HTERT RPE-1 (cell line): Measurements from ENCODE around the gene TEX14.
"Not testable (repeated sequence)": the region's sequence is repeated elsewhere in the genome, so short reads cannot be mapped to it uniquely, and the experiment has no call there.

Experiments used
- in situ Hi-C: fragments of 300-500 bp; cut with MboI; formaldehyde crosslinking; loops from 4 replicates; pipeline ENCODE4 v1.14.3; 2020; ENCODE audit warnings: low sequenced_read_pairs

TEX14 gene

DNA sequence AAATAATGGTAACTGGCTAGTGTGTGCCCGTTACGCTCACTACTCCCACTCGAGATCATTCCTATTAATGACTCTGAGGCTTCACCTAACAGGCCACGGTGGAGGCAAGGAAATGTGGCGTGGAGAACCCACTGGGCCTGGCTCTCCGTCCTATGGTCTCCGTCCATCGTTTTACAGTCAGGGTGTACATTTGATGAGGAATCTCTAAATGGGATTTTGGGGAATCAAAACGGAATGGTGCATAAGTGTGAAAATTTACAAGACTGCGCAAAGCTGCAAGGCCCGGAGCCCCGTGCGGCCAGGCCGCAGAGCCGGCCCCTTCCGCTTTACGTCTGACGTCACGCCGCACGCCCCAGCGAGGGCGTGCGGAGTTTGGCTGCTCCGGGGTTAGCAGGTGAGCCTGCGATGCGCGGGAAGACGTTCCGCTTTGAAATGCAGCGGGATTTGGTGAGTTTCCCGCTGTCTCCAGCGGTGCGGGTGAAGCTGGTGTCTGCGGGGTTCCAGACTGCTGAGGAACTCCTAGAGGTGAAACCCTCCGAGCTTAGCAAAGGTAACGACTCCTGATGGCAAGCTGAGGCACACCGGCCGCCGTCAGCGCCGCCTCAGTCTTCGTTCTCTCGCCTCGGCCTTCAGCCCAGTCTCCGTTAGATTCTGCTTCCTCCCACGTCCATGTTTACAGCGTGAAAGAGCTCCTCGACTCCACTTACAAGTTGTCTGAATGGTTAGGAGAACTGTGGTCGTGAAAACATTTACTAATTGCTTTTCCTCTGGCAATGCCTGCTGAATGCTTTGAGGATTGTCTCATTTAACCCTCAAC is 602 bp upstream of the TEX14 start, which contains the start of gene RAD51C:
Gene RAD51C, plus strand, starts transcription at position 364 of the 817 bp plus-strand sequence. Its CDS starts 42 bp downstream, at position 406.
- in situ Hi-C loops: no loop called here

DNA sequence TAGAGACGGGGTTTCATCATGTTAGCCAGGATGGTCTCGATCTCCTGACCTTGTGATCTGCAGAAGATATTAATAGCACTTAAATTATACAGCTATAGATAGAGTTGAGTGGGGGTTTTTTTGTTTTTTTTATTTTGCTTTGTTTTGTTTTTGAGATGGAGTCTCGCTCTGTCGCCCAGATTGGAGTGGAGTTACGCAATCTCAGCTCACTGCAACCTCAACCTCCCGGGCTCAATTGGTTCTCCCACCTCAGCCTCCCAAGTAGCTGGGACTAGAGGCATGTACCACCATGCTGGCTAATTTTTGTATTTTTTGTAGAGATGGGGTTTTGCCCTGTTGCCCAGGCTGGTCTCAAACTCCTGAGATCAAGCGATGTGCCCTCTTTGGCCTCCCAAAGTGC is 1.8 kb downstream of the TEX14 start:
- in situ Hi-C loops: not testable (repeated sequence)

DNA sequence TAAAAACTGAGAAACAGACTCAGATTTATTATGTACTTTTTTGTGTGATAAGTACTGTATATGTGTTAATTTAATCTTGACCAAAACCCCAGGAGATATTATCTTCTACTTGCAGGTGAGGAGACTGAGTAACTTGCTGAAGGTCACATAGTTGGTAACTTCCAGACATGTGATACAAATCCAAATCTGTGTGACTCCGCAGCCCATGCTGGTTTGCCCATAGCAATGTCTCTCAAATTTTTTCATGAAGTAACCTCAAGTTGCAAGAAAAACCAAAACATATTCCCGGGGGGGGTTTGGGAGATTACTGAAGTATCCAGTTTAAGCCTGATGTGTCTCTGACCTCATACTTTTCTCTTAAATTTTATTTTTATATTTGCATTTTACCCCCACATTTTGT is 3.3 kb downstream of the TEX14 start:
- in situ Hi-C loops: no loop called here

DNA sequence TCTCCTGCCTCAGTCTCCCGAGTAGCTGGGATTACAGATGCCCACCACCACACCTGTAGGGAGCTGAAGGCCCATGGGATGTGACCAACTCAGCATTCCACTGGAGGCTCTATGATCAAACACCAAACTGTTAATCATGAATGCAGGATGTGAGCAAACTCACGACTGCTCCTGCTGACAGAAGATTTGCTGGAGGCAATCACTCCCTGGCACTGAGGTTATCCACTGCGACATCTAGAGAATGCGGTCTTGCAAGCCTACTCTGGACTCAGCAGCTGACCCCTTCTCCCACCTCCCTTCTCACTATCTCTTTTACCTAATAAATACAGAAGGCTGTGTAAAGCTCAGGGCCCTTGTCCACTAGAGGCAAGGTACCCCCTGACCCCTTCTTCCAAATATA is 4.9 kb downstream of the TEX14 start:
- in situ Hi-C loops: no loop called here

DNA sequence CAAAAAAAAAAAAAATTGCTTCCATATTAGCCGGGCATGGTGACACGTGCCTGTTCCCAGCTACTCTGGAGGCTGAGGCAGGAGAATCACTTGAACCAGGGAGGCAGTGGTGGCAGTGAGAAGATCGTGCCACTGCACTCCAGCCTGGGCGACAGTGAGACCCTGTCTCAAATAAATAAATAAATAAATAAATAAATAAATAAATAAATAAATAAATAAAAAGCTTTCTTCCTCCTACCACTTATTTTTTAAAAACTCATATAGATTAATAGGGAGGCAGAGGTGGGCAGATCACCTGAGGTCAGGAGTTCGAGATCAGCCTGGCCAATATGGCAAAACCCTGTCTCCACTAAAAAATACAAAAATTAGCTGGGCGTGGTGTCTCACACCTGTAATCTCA is 7.4 kb downstream of the TEX14 start:
- in situ Hi-C loops: not testable (repeated sequence)

DNA sequence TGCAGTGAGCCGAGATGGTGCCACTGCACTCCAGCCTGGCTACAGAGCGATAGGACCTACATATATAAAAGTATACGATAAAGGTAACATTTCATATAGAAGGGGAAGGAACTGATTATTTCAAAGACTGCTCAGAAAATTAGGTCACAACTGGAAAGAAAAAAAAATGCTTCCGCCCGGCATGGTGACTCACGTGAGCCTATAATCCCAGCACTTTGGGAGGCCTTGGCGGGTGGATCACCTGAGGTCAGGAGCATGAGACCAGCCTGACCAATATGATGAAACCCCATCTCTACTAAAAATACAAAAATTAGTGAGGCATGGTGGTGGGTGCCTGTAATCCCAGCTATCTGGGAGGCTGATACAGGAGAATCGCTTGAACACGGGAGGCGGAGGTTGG is 7.8 kb downstream of the TEX14 start:
- in situ Hi-C loops: no loop called here

DNA sequence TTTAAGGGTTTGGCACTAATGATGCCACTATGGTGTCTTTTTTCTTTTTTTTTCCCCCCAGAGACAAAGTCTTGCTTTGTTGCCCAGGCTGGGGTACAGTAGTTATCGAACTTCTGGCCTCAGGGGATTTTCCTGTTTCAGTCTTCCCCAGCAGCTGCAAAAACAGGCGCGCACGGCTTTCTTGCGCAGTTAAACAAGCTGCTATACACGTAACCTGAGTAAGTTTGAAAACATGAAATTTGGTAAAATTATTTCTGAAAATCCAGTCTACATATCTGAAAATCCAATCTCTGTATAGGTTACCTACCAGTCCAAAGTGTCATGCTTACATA is 11.8 kb downstream of the TEX14 start:
- in situ Hi-C loops: no loop called here

DNA sequence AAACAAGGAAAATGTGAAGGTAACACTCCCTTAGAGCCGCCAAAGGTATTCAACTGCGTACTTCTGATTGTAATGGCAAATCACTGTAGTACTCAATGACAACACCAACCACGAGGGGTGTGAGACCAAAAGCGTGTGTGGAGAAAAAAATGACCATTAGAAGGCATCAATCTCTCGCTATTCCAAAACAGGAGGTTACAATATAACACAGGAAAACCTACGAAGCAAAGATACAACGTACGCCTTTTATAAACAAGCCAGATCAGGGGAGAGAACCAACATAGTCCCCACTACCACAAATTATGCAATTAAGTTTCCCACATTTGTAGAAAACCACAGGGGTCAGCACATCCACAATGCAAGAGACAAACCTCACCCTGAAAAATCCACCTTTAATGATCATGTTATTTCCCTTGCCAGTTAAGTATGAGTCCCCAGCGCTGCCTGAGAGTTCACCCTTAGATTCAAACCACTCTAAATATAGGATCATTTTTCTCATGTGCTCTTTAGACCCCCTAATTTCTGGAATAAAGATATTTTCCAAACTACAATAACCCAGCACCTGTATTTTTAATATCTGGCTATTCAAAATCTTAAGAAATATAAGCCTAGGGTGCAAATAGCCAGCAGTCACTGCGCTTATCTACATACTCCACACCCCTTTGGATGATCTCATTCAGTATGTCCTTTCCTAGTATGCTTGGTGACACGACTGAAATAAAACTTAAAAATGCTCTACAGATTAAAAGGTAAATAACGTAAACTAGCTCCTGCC is 12.4 kb downstream of the TEX14 start:
- in situ Hi-C loops: no loop called here

DNA sequence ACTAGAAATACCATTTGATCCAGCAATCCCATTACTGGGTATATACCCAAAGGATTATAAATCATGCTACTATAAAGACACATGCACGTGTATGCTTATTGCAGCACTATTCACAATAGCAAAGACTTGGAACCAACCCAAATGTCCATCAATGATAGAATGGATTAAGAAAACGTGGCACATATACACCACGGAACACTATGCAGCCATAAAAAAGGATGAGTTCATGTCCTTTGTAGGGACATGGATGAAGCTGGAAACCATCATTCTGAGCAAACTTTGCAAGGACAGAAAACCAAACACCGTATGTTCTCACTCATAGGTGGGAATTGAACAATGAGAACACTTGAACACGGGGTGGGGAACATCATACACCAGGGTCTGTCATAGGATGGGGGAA is 13.6 kb downstream of the TEX14 start:
- in situ Hi-C loops: not testable (repeated sequence)

DNA sequence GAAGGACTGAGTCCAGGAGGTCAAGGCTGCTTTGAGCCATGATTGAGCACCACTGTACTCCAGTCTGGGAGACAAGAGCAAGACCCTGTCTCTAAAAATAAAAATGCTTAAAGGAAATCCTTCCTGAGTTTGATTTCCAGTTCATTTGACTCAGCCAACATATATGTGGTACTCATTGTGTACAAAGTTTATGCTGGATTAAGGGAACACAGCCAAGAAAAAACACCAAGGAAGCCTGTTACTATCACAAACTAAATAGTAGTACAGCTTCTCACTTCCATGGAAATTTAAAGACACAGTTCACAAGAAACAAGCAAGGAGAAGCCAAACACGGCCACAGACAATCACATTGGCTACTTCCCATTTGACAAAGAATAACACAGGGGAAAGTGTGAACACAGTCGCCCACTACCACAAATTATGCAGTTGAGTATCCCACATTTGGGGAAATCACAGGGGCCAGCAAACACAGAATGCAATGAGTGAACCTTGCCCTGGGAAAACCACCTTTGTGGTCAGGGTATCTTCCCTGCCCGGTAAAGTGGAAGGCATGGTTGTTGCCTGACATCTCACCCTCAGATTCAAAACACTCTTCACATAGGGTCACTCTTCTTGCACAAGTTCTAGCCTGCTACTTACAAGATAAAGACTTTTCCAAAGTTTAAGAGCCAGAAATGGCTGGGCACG is 14.5 kb downstream of the TEX14 start:
- in situ Hi-C loops: no loop called here

DNA sequence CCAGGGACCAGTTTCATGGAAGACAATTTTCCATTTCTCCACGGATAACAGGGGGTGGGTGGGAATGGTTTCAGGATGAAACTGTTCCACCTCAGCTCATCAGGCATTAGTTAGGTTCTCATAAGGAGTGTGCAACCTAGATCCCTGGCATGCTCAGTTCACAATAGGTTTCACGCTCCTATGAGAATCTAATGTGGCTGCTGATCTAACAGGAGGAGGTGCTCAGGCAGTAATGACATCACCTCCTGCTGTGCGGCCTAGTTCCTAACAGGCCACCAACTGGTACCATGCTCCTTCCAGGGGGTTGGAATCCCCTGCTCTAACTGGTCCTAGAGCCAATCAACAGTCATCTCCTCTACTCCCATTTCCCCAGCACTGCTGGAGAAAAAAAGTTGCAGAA is 19.9 kb downstream of the TEX14 start:
- in situ Hi-C loops: no loop called here

DNA sequence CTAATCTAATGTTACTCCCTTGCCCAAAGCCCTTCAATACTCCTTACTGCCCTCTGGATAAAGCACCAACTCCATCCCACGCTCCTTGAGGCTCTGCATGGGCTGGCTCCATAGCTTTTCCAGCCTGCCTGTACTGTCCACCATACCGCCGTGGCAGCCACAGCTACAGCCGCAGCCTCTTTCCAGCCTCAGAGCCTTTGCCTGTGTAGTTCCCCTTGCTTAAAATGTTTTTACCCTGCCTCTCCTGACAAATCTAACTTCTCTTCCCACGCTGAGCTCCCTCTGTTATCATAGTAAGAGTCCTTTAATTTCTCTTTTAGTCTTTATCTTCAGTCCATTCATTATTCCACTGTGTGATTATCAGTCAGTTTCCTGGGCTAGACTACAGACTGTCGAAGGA is 22.0 kb downstream of the TEX14 start:
- in situ Hi-C loops: no loop called here

DNA sequence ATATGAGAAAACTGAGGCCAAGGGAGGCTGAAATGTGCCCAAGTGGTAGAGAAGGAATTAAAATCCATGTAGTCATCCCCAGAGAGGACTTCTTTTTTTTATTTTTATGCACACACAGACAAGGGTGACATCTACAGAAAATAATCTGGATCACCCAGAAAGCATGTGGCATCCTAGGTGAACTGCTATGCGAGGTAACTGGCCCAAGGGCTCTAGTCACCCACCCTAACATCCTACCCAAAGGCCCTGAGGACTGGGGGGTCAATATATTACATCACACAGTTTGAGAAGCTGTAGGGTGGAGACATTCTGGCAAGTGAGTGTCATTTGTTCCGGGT is 23.3 kb downstream of the TEX14 start:
- in situ Hi-C loops: no loop called here

DNA sequence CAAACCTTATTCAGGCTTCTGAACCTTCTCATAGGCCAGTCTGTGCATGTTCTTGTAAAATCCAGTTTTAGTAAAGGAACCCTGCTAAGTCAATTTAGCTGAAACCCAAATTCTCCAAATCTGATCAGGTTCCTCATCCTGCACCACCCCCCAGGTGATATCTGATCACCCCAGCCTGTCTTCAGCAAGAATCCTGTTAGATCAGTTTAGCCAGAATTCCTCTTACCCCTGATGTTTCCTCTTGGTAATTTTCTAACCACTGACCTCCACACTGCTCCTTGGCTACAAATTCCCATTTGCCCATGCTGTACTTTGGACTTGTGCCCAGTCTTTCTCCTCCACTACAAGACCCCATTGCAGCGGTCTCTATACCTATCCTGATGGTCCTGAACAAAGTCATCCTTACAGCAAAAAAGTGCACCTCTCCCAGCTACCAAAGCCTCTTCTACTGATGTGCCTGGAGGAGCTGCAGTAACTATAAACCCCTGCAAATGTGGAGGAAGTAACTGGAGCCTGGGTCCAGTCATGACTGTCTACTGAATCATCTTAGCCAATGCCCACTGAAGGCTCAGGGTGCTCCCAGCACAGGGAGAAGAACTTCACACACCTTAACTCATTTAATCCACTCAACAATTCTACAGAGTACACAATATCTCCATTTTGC is 23.8 kb downstream of the TEX14 start:
- in situ Hi-C loops: no loop called here

DNA sequence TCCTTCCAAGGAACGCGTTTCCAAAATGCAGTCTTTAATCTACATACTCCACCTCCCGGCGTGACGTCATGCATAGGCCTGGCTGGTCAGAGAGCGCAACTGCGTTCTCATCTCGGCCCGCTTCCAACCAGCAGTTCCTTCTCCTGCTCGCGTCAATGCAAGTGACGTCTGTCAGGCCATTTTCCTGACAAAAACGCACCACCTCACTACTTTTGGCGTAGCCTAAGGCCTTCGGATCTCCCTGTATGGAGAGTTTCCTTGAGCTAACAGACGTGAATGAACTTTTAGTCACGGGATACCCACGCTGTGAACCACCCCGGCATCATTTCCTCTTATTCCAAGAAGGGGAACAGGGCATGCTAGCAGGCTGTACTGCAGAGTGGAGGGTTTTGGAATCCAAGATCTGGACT is 25.0 kb downstream of the TEX14 start:
- in situ Hi-C loops: no loop called here

DNA sequence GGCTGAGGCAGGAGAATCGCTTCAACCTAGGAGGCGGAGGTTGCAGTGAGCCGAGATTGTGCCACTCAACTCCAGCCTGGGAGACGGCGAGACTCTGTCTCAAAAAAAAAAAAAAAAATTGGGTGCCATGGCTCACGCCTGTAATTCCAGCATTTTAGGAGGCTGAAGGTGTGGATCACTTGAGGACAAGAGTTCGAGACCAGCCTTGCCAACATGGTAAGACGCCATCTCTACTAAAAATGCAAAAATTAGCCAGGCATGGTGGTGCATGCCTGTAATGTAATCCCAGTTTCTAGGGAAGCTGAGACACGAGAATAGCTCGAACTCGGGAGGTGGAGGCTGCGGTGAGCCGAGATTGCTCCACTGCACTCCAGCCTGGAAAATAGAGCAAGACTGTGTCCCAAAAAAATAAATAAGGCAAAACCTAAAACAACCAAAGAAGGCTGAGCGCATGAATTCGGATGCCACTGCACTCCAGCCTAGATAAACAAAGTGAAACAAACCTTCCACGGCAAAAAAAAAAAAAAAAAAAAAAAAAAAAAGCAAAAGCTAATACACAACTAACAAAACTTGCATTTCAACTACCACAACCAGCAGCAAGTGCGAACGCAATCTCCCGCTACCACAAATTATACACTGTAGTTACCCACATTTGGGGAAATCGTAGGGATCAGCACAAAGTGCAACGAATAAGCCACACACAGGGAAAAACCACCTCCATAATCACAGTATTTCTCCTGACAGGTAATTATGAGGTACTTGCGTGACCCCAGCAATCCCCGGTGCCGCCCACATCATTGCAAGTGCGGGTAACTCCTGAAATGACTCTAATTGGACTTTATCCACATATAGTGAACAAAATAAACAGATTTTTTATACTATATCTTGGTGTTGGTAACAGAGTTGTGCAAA is 25.6 kb downstream of the TEX14 start:
- in situ Hi-C loops: no loop called here

DNA sequence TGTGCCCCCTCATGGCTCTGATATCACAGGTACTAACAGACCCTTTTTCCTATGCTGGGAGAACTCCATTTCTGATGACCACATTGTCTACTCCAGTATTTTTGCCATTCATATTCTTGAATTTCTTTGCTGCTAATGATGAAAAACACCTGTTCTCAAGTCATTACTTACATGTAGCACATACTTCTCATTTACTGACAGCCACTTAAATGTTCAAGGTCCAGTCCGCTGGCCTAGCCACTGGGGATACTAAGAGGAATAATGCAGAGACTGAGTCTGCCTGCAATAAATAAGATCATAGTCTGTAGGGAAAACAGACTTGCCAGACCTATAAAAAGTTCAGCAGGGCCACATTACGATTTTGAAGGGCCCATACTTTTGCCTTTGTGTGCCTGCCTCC is 27.5 kb downstream of the TEX14 start:
- in situ Hi-C loops: no loop called here

DNA sequence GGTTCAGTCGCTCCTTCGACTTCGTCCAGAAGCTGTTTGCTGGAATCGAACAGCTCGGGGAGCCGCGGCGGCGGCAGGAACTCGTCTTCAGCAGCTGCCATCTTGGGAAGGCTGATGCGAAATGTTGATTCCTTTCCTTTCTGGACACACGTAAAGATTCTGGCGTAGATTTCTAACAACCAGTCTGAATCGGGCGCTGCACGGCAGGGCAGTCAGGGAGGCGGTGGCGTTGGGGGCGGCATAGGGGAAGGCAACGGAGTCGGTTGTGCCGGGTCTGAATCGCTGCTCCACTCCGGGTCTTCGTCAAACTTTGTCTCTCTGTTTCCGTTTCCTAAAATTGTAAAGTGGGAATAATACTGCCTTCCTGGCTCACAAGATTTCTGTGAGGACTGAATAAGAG is 30.3 kb downstream of the TEX14 start:
- in situ Hi-C loops: no loop called here

DNA sequence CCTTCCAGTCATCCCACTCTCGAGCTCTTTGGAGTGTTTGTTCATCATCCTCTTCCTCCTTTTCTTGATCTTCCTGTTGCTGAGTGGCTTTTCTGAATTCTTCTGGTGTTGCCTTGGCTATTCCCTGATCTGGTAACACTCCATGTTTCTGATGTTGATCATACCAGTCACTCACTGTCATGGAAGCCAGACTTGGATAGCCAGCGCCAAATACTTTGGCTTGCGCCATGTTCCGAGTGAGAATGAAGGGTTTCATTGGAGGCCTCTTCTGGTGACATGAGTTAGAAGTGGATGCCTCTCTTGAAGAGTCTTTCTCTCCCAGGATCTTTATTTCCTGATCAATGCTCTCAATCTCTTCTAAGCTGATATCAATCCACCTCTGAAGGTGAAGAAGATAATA is 31.2 kb downstream of the TEX14 start:
- in situ Hi-C loops: no loop called here

DNA sequence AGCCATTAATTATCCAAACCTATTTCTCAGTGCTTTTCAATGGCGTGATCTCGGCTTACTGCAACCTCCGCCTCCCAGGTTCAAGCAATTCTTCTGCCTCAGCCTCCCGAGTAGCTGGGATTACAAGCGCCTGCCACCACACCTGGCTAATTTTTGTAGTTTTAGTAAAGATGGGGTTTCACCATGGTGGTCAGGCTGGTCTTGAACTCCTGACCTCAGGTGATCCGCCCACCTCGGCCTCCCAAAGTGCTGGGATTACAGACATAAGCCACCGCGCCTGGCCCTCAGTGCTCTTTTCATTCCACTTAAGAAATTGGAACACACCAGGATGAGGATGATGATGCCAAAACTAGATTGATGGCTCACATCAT is 32.1 kb downstream of the TEX14 start:
- in situ Hi-C loops: not testable (repeated sequence)
